Left renal cortex interstitium (tissue), 4 donors: ENCODE data around the gene NUCB2. TPM values are rescaled to one million over a fixed set of nuclear protein-coding genes. Genes with fewer than 3 reads are reported as not detected.
"Not testable (repeated sequence)": the region's sequence is repeated elsewhere in the genome, so short reads cannot be mapped to it uniquely, and the experiment has no call there.

Experiments used
- DNase-seq, 4 donors: peaks; one replicate each; pipeline ENCODE4 v3.0.0-alpha.2; 2013; ENCODE audit warnings: low read depth in 4 of 4, low spot score in 2 of 4, missing footprints in 1 of 4
- polyA plus RNA-seq, 4 donors: library from polyadenylated mRNA; unstranded; fragments of 120-200 nt; gene quantifications; one replicate each; pipeline ENCODE4 v1.2.1, GENCODE V29; 2013; ENCODE audit not compliant: insufficient read length in 4 of 4

NUCB2 gene
- polyA plus RNA-seq, 4 donors, result 60.5 to 90.5 (median 75.8) TPM

- no peak for DNase-seq
Measured at GRCh38 chr11:17267576-17267975, 9.0 kb upstream of the NUCB2 start.

GRCh38 chr11:17268500-17268899 lies 8.0 kb upstream of the NUCB2 start:
- not testable (repeated sequence) for DNase-seq

GRCh38 chr11:17268902-17269301 lies 7.6 kb upstream of the NUCB2 start:
- no peak for DNase-seq

GRCh38 chr11:17272801-17273200 lies 3.7 kb upstream of the NUCB2 start:
- DNase-seq, result no peak

GRCh38 chr11:17273211-17273610 lies 3.3 kb upstream of the NUCB2 start:
- DNase-seq, result no peak

GRCh38 chr11:17273668-17274282 lies 2.8 kb upstream of the NUCB2 start:
- no peak for DNase-seq

- DNase-seq, result no peak
Measured at GRCh38 chr11:17275400-17276235, 921 bp upstream of the NUCB2 start.

GRCh38 chr11:17277024-17277584 lies 565 bp downstream of the NUCB2 start:
- DNase-seq, result peak in 1 of 4 donors; percentile 33

GRCh38 chr11:17280494-17281127 lies 4.1 kb downstream of the NUCB2 start:
- DNase-seq, result no peak

- no peak for DNase-seq
Measured at GRCh38 chr11:17286332-17286731, 9.8 kb downstream of the NUCB2 start.

- DNase-seq, result no peak
Measured at GRCh38 chr11:17287058-17287457, 10.5 kb downstream of the NUCB2 start.

GRCh38 chr11:17291710-17292109 lies 15.2 kb downstream of the NUCB2 start:
- no peak for DNase-seq

GRCh38 chr11:17293311-17293710 lies 16.8 kb downstream of the NUCB2 start:
- DNase-seq, result no peak

GRCh38 chr11:17294033-17294432 lies 17.5 kb downstream of the NUCB2 start:
- no peak for DNase-seq

GRCh38 chr11:17296852-17297559 lies 20.5 kb downstream of the NUCB2 start:
- no peak for DNase-seq

- DNase-seq, result no peak
Measured at GRCh38 chr11:17298302-17298701, 21.8 kb downstream of the NUCB2 start.

GRCh38 chr11:17300372-17300771 lies 23.8 kb downstream of the NUCB2 start:
- DNase-seq, result no peak

- DNase-seq, result no peak
Measured at GRCh38 chr11:17313349-17314231, 37.1 kb downstream of the NUCB2 start.

GRCh38 chr11:17314232-17314547 lies 37.7 kb downstream of the NUCB2 start:
- DNase-seq, result peak in 2 of 4 donors; percentile 6 to 12

- DNase-seq, result no peak
Measured at GRCh38 chr11:17314904-17315426, 38.4 kb downstream of the NUCB2 start.
